Mucosa of rectum (tissue), 2 donors: ENCODE measurements around the gene ZNF804A.

ENCODE experiments used
- H3K27ac ChIP-seq, 2 donors: one replicate each; pipeline ENCODE4 v1.7.0; 2013; ENCODE audit warnings: inconsistent platforms in 2 of 2, low read depth in 2 of 2, low read length in 2 of 2
- H3K27me3 ChIP-seq, 2 donors: one replicate each; pipeline ENCODE4 v1.7.0; 2013; ENCODE audit warnings: low read length in 2 of 2; ENCODE audit not compliant: control insufficient read depth in 2 of 2, insufficient read depth in 2 of 2
- H3K36me3 ChIP-seq, 2 donors: one replicate each; pipeline ENCODE4 v1.7.0; 2013; ENCODE audit warnings: low read length in 2 of 2; ENCODE audit not compliant: control insufficient read depth in 2 of 2, insufficient read depth in 2 of 2
- H3K4me1 ChIP-seq, 2 donors: one replicate each; pipeline ENCODE4 v1.7.0; 2013; ENCODE audit warnings: low read length in 2 of 2, mild to moderate bottlenecking in 1 of 2; ENCODE audit not compliant: control insufficient read depth in 2 of 2, insufficient read depth in 2 of 2
- H3K4me3 ChIP-seq, 2 donors: one replicate each; pipeline ENCODE4 v1.7.0; 2013; ENCODE audit warnings: low read length in 2 of 2
- H3K9ac ChIP-seq, 2 donors: one replicate each; pipeline ENCODE4 v1.7.0; 2013; ENCODE audit warnings: low read length in 2 of 2, low read depth in 1 of 2, mild to moderate bottlenecking in 1 of 2
- H3K9me3 ChIP-seq, 2 donors: one replicate each; pipeline ENCODE4 v1.7.0; 2013; ENCODE audit warnings: low read length in 2 of 2; ENCODE audit not compliant: control insufficient read depth in 2 of 2
- donor health status: healthy.
- donor health status: Normal muscosa, but diverticular disease.

Gene ZNF804A

DNA sequence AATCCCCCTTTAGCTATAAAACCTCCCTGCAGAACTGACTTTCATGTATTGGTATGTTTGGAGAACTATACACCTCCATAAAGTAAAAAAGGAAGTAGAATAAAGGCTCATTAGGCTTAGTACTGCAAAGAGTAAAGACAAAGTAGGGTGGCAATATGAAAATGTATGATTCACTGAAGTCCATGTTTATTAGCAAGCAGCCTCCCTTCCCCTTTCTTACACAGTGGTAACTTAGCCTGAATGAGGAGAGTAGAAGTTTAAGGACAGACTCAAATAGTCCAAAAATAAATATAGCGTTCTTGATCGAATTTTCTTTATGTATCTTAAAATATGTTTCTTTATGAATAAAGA is 1.5 kb downstream of the ZNF804A start:
- Histone ChIP-seq H3K27ac (no peak overlapping the region), H3K27me3 (peaks cover 9 to 24% of the 10 kb centered on the region in 2 donors), H3K36me3 (no peaks in the 10 kb centered on the region), H3K4me3 (peak overlapping the region in 1 of 2 donors; percentile 68), H3K9me3 (no peaks in the 10 kb centered on the region), H3K4me1 (peaks cover 0 to 7% of the 10 kb centered on the region in 2 donors), H3K9ac (no peak overlapping the region)

DNA sequence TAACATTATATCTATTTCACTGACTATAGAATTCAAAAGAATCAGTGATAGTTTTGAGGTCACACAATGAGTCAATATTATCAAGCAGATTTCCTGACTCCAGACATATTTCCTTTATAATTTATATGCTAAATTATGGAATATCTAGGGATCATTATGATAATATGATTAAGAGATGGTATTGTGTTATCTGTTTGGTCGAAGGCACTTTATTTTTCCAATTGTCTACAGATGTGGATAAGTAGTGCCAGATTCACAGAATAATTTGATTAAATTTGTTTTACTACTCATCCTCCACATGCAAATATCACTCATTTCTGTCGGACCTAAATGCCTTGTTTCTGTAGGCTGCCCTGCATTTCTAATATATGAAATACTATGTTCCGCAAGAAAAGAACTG is 4.4 kb downstream of the ZNF804A start:
- H3K9ac ChIP-seq: no peak overlapping the region
- H3K36me3 ChIP-seq: no peaks in the 10 kb centered on the region
- H3K27ac ChIP-seq: no peak overlapping the region
- peaks cover 0 to 7% of the 10 kb centered on the region in 2 donors for H3K4me1 ChIP-seq
- peaks cover 9 to 18% of the 10 kb centered on the region in 2 donors for H3K27me3 ChIP-seq
- H3K9me3 ChIP-seq: no peaks in the 10 kb centered on the region
- H3K4me3 ChIP-seq: no peak overlapping the region

DNA sequence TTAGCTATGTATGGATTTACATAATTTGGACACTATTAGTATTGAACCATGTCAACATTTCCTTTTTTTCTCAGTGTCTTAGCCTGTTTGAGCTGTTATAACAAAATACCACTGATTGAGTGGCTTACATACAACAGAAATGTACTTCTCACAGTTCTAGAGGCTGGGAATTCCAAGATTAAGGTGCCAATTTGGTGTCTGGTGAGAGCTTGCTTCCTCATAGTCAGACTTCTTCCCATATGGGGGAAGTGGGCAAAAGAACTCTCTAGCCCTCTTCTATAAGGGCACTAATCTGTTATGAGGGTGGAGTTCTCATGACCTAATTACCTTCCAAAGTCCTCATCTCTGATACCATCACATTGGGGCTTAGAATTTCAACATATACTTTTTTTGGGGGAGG is 12.6 kb downstream of the ZNF804A start:
- Histone ChIP-seq H3K9ac (no peak overlapping the region), H3K4me3 (no peak overlapping the region), H3K27ac (no peak overlapping the region), H3K4me1 (no peaks in the 10 kb centered on the region), H3K36me3 (no peaks in the 10 kb centered on the region), H3K27me3 (no peaks in the 10 kb centered on the region), H3K9me3 (no peaks in the 10 kb centered on the region)

DNA sequence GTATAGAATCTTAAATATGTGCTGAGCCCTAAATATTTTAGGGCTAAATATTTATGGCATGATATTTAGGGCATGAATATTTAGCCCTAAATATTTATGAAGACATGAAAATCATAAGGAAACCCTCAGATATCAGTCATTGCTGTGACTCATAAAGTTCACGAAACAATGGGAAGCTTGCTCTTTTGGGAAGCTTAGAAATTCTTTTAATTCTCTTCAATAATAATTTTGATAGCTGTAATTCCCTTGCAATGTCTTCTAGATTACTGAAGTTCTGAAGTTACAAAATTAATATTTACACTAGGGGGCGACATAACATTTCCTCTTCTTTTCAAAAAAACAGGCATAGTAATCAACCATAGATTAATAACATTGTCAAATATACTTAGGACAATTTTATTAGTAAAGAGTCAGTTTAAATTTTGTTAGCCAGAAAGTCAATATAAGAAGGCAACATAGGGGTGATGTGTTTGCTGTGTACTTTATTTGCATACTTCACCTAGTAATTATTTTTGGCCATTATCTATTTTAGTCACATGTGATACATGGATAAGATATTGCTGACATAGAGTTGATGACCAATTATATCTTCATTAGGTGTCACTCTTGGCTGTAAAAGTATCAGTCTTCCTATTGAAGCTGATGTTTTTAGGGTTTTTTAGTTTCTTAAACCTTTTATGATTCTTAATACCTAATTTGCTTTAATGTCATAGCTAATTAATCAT is 13.2 kb downstream of the ZNF804A start:
- no peak overlapping the region for H3K27ac ChIP-seq
- no peaks in the 10 kb centered on the region for H3K4me1 ChIP-seq

DNA sequence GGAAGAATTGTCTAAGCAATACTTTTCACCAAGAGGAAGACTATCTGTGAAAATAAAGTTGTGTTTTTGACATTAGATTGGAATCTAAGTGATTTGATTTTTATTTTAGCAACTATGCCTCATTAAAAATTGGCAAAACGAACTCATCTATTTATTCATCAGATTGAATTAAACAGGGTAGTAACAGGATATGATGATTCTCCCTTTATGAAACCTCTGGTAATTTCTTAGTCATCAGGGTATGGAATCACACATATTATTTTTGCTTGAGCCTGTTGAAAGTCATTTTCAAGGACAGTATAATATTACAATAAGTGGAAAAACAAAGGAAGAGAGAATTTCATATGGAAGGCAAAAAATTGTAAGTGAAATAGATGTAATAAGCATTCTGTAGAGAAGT is 22.0 kb downstream of the ZNF804A start:
- Histone ChIP-seq H3K4me1 (no peaks in the 10 kb centered on the region), H3K9ac (no peak overlapping the region), H3K4me3 (no peak overlapping the region), H3K9me3 (no peaks in the 10 kb centered on the region), H3K27me3 (no peaks in the 10 kb centered on the region), H3K27ac (no peak overlapping the region), H3K36me3 (no peaks in the 10 kb centered on the region)

More for the DNA sequence above, 13.2 kb downstream of the ZNF804A start:
- no peak overlapping the region for H3K4me3 ChIP-seq
- no peaks in the 10 kb centered on the region for H3K36me3 ChIP-seq
- no peak overlapping the region for H3K9ac ChIP-seq
- no peaks in the 10 kb centered on the region for H3K9me3 ChIP-seq
- no peaks in the 10 kb centered on the region for H3K27me3 ChIP-seq

DNA sequence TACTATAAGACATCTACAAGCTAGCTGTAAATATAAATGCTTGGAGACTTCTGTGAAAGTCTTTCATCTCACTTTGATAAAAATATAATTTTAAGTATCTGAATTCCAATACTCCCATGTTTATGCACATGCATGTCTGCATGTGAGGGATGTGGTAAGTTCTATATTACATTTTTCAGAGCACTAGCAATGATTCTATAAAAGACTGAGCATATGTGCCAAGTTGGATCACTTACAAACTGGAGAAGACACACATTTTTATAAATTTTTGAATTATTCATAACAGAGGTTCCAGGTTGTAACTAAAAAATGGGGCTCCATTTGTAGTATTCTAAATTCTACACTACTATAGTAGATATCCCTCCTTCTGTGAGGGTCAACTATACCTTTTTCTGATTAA is 26.0 kb downstream of the ZNF804A start:
- no peaks in the 10 kb centered on the region for H3K4me1 ChIP-seq
- H3K27ac ChIP-seq: no peak overlapping the region
- no peaks in the 10 kb centered on the region for H3K36me3 ChIP-seq
- no peak overlapping the region for H3K9ac ChIP-seq
- no peaks in the 10 kb centered on the region for H3K9me3 ChIP-seq
- no peak overlapping the region for H3K4me3 ChIP-seq
- H3K27me3 ChIP-seq: no peaks in the 10 kb centered on the region

DNA sequence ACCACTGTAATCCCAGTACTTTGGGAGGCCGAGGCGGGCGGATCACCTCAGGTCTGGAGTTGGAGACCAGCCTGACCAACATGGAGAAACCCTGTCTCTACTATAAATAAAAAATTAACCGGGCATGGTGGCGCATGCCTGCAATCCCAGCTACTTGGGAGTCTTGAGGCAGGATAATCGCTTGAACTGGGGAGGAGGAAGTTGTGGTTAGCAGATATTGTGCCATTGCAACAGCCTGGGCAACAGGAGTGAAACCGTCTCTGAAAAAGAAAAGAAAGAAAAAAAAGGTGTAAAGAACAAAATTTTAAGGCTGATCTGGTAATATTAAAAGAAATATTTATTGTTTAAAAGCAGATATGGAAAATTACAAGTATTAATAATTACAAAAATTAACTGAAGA is 29.7 kb downstream of the ZNF804A start:
- Histone ChIP-seq H3K4me3 (no peak overlapping the region), H3K27me3 (no peaks in the 10 kb centered on the region), H3K9ac (no peak overlapping the region), H3K27ac (no peak overlapping the region), H3K4me1 (no peaks in the 10 kb centered on the region), H3K36me3 (no peaks in the 10 kb centered on the region), H3K9me3 (no peaks in the 10 kb centered on the region)

DNA sequence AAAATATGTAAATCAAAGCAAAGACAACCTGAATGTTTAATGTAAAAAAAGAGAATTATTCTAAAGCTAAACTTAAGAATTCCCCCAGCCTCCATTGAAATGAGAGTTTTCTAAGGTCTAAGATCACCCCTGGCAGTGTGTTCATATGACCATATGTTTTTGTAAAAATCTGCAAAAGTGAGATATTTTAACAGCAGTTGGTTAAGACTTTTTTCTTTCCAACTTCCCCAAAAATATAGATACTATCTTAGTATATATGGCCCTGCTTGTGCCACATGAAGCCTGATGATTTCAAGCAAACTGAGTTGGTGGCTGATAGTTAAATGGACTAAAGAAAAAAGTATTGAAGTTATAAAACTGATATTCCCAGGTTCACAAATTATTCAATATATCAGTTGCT is 35.4 kb downstream of the ZNF804A start:
- H3K27me3 ChIP-seq: no peaks in the 10 kb centered on the region
- H3K4me3 ChIP-seq: no peak overlapping the region
- H3K4me1 ChIP-seq: no peaks in the 10 kb centered on the region
- H3K27ac ChIP-seq: no peak overlapping the region
- H3K36me3 ChIP-seq: no peaks in the 10 kb centered on the region
- H3K9me3 ChIP-seq: no peaks in the 10 kb centered on the region
- H3K9ac ChIP-seq: no peak overlapping the region

DNA sequence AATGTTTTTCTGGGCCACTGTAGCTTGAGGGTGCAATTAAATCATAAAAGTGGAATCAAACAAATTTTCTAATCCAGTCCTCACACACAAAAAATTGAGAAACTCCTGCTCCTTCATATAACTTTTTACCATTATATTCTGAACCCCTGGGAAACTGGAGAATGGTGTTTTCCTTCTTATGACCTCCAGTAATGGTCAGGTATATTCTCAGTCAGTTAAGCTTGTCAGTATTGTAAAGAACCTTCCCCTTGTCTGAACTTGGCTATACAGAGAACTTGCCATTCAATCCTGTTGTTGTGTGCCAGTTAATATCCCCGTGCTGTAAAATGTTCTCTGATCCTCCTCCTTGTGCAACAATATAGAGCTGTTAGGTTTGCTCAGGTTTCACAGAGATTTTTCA is 39.5 kb downstream of the ZNF804A start:
- Histone ChIP-seq H3K27ac (no peak overlapping the region), H3K4me1 (no peaks in the 10 kb centered on the region), H3K36me3 (no peaks in the 10 kb centered on the region), H3K4me3 (no peak overlapping the region), H3K9ac (no peak overlapping the region), H3K27me3 (no peaks in the 10 kb centered on the region), H3K9me3 (no peaks in the 10 kb centered on the region)

DNA sequence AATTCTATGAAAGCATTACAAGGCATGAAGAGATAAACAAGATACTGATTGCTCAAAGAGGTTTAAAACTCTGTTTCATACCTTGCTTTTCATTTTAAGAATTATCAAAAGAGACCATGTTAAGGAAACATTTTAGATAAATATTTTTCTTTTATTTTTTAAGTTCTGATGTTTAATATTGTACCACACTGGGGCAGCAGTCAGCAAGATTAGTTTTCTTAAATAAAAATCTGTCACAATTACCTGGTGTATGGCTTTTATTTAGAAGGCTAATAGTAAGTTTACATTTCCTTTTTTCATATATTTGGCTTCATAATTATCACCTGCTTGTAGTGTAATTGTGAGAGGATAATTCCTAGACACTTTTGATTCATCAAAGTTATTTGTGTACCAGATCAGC is 46.4 kb downstream of the ZNF804A start:
- Histone ChIP-seq H3K36me3 (no peaks in the 10 kb centered on the region), H3K27me3 (no peaks in the 10 kb centered on the region), H3K4me3 (no peak overlapping the region), H3K9me3 (no peaks in the 10 kb centered on the region), H3K4me1 (no peaks in the 10 kb centered on the region), H3K9ac (no peak overlapping the region), H3K27ac (no peak overlapping the region)

DNA sequence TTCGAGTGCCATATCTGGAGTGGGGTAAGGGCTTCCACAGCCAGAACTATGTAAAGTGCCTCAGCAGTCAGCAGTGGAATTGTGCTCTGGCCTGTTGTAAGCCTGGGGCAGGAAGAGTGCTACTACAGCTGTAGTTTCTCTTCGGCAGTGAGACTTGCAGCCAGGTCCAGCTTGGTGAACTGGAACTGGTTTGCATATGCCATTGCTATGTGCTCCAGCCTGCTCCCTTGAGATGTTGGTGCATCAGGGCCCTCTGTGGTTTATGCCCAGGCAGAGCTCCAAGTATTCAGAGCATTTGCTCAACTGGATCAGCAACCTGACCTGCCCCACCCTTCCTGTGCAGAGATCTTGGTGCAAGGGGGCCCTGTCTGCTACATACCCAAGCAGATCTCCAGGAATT is 47.8 kb downstream of the ZNF804A start:
- no peaks in the 10 kb centered on the region for H3K4me1 ChIP-seq
- H3K4me3 ChIP-seq: no peak overlapping the region
- no peaks in the 10 kb centered on the region for H3K36me3 ChIP-seq
- H3K9ac ChIP-seq: no peak overlapping the region
- H3K9me3 ChIP-seq: no peaks in the 10 kb centered on the region
- H3K27me3 ChIP-seq: no peaks in the 10 kb centered on the region
- H3K27ac ChIP-seq: no peak overlapping the region
